ENCODE measurements around the gene LRGUK.

DNA sequence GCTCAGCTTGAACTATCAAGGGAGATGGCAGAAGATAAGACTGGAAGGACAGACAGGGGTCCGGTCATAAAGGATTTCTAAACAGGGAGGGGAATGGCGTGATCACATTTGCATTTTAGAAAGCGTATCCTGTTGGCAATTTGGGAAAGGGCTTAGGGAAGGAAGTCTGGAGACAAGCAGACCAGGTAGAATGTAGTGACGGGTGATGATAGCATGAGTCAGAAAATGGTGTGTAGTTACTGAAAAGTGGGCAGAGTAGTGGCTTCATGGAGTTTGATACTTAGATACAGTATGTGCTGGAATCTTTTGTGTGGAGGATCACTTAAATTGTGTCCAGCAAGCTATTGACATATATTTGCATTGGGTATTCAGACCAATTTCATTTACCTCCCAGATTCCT, 61.2 kb downstream of the LRGUK start:
- TF ChIP-seq, protein P1, sequence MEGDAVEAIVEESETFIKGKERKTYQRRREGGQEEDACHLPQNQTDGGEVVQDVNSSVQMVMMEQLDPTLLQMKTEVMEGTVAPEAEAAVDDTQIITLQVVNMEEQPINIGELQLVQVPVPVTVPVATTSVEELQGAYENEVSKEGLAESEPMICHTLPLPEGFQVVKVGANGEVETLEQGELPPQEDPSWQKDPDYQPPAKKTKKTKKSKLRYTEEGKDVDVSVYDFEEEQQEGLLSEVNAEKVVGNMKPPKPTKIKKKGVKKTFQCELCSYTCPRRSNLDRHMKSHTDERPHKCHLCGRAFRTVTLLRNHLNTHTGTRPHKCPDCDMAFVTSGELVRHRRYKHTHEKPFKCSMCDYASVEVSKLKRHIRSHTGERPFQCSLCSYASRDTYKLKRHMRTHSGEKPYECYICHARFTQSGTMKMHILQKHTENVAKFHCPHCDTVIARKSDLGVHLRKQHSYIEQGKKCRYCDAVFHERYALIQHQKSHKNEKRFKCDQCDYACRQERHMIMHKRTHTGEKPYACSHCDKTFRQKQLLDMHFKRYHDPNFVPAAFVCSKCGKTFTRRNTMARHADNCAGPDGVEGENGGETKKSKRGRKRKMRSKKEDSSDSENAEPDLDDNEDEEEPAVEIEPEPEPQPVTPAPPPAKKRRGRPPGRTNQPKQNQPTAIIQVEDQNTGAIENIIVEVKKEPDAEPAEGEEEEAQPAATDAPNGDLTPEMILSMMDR (IDR thresholded peaks at IDR 0.05; ENCODE audit: extremely low read depth in 1 of 2, insufficient read depth in 1 of 2, low read depth in 1 of 2, low read length in 2 of 2): no peak
- no peak for TF ChIP-seq POLR2AphosphoS5 (IDR thresholded peaks at IDR 0.05; ENCODE audit: insufficient read depth, low read depth, low read length)
- TF ChIP-seq EZH2 (IDR thresholded peaks at IDR 0.05; ENCODE audit: borderline replicate concordance, low read depth, low read length, severe bottlenecking): no peak
- no peak for TF ChIP-seq JUN (IDR thresholded peaks at IDR 0.05; ENCODE audit: borderline replicate concordance, insufficient read depth, insufficient read length, low read depth)
- TF ChIP-seq, protein P2, sequence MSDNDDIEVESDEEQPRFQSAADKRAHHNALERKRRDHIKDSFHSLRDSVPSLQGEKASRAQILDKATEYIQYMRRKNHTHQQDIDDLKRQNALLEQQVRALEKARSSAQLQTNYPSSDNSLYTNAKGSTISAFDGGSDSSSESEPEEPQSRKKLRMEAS (IDR thresholded peaks at IDR 0.05; ENCODE audit: insufficient read depth, insufficient read length): no peak
- no peak for TF ChIP-seq POLR2A (IDR thresholded peaks at IDR 0.05; ENCODE audit: low read depth, low read length)
- no peak for TF ChIP-seq MYC (IDR thresholded peaks at IDR 0.05; ENCODE audit: low read depth, low read length)
- TF ChIP-seq GATA2 (IDR thresholded peaks at IDR 0.05; ENCODE audit: insufficient read depth, insufficient read length, low read depth, low read length): no peak
- TF ChIP-seq FOS (IDR thresholded peaks at IDR 0.05; ENCODE audit: borderline replicate concordance, insufficient read depth, low read length): no peak
